NCI-H446 treated with DMSO at 0.1 percent for 48 hours (cell line): ENCODE results near the gene AFAP1L1.

ENCODE experiments used
- DNase-seq: peaks from one replicate; lab custom pipeline; 2025; lab: John Stamatoyannopoulos, UW

AFAP1L1 gene

DNA sequence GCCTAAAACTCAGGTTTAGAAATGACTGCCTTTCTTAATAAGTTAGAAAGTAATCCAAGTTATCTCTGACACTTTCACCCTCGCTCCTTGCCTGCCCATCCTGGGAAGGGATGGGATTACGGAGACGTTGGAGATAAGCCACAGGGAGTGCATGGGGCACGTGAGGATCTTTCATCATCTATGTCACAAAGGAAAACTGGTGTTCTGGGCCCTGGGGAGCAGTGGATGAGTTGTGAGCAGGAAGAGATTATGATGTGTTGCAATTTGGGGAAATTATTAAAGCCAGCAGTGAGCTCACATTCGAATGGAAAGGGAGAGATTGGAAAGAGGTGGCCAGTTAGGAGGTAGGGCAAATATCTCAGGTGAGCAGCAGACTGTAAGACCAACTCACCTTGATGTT is 12.8 kb downstream of the AFAP1L1 start:
- DNase-seq, result no peak

DNA sequence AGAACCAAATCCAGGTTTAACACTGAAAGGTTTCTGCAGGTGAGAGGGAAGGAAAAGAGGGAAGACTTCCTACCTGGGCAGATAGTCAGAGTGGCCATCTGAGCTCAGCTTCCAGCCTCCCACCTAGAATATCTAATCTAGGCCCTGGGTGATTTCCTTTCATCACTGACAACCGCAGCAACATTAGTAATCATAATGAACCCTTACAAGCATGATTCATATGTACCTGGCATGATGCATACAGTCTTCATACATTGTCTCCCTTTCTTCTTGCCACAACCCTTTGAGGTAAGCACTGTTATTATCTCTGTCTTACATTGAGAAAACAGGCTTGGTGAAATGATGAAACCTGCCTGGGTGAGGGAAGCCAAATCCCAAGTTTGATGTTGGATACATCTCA is 13.5 kb downstream of the AFAP1L1 start:
- DNase-seq, result no peak

DNA sequence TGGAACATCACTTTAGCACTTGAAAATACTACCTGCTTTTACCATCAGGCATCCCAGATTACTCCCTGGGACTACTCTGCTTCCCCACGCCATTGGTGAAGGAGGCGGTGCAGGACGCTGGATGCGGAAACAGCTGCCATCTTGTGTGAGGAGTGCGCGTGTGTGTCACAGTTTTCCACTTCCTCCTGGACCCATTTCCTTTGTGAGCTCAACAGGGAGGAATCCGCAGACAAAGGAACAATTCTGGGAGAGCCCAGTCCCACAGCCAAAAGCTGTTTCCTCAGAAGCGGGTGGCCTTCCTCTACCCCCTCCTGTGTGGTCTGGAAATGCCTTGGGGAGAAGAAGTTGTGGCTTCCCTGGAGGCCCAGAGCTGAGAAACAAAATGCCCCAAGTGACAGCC is 16.8 kb downstream of the AFAP1L1 start:
- no peak for DNase-seq

DNA sequence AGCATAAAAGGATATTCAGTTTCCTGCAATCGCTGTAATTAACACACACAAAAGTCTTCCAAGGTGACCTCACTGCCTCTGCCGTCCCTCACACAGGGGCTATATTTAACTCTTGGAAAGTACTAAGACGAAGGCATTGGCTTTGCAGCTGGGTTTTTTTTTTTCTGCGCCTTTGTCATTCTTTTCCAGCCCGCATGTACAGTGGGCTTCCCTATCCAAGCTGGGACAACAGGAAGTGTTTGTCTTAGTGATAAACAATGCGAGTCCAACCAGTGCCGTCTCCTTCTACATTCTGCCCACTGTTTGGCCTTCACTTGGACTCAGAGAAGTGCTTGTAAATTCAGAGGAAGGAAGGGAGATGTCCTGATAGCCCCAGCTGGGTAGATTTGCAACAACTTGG is 17.6 kb downstream of the AFAP1L1 start:
- no peak for DNase-seq

DNA sequence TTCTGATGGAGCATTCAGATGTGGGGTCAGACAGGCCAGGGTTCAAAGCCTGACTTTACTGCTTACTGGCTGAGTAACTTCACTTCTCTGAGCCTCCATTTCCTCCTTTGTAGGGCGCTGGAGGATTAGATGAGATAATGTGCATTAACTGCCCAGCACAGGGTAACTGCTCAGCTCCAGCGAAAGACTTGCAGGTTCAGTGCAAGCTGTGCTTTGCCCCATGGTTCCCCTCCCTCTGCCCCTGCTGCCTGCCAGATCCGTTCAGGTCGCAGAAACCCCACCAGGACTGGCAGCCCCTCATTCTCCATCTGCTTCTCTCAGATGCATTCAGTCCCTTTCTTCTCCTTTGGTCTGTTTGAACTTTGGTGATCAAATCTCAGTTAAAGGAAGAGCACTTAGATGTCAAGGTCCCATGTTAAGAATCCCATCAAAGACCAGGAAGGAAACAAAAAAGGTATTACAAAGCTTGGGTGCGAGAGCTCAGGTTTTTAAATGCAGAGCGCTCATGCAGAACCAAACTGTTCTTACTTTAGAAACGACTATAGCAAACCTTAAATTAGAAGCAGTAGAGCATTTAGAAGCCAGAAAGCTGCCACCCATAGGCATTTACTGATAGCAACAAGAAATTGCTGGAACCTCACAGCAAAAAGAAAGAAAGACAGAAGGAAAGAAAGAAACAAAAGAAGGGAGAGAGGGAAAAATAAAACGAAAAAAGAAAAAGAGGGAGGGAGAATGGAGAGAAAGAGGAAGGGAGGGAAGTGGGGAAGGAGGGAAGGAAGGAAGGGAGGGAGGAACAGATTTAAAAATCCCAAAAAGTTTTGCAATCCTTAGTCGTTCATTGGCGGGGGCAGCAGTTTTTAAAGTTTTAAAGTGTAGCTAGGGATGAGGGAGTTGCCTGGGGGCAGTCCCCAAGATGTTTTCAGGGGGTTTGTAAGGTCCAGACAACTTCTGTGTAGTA is 23.5 kb downstream of the AFAP1L1 start:
- no peak for DNase-seq

DNA sequence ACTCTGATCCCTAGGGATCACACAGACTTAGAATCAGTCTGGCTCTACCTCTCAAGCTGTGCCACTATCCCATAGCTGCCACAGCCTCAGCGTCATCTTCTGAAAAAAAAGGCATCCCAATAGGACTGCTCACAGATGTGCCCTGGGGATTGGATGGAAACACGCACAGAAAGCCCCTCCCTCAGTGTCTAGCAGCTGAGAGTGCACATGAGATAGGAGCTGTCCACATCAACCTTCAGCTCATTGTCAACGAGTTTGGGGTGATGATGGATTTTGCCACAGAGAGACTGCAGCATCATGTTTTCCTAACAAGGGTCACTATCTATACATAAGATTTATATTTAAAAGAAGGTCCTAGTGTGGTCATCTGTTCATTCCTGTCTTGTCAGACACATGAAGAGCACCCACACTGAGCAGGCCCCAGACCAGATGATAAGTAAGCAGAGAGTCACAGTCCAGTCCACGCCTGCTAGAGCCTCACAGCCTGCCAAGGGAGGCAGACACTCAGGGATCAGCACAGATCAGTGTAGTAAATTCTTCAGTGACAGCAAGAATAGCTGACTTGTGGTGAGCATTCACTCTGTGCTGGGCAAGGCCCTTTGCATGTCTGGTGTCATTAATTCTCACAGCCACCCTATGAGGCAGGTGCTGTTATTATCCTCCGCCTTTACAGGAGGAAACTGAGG is 25.8 kb downstream of the AFAP1L1 start:
- DNase-seq, result no peak

DNA sequence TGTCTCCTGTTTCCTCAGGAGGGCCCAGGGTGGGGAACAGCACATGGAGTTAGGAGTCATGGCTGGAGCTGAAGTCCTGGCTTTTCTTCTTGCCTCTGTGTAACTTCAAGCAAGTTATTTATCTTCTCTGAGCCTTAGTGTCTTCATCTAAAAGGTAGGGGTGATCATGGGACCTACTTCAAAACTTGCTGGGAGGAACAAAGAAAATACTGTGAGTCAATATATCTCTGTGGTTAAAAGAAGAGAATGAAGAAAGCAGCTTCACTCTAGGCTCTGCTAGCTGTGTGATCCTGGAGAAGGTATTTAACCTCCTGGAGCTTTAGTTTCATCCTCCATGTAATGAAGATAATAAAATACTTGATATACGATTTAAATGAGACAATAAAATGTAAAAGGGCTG is 26.5 kb downstream of the AFAP1L1 start:
- no peak for DNase-seq

DNA sequence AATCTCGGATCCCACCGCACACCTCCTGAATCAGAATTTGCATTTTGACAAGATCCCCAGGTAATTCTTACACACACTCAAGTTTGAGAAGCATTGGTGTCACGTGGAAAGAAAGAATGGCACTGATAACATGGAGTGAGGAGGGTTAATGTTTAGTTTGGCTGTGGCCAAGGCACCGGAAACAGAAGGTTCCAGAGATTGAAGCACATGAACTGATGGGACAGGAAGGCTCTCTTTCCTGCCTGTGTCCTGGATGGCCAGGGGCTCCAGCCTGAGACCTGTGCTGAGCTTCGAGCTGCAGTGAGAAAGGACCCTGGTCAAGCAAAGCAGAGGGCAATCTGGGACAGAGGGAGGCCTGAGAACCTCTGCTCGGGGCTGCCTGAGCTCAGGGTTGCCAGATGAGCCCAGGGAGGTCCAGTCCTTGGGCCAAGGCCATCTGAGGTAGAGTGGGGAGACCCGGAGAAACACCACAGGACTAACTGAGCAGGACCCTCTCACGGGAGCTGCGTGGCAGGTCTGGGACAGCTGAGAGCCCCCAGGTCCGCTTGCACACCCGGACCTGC is 27.3 kb downstream of the AFAP1L1 start:
- DNase-seq, result no peak

DNA sequence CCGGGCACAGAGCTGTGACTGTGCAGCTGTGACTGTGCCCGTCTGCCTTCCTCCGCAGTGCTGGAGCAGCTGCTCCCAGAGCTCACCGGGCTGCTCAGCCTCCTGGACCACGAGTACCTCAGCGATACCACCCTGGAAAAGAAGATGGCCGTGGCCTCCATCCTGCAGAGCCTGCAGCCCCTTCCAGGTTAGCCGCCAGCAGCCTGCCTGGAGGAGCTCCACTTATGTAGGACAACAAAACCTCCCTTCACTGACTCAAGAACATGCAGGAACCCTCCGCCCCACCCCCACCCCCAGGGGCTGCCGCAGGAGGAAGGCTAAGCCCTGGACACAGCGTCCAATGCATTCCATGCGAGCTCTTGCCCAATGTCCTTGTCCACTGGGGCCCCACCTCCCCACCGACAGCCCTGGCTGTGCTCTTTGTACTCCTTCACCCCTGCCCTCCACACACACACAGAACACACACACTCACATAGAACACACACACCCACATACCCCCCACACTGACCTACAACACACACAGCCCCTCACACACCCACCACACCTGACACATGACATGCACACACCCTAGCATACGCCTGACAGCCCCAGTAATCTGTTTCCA is 27.9 kb downstream of the AFAP1L1 start:
- DNase-seq, result no peak

DNA sequence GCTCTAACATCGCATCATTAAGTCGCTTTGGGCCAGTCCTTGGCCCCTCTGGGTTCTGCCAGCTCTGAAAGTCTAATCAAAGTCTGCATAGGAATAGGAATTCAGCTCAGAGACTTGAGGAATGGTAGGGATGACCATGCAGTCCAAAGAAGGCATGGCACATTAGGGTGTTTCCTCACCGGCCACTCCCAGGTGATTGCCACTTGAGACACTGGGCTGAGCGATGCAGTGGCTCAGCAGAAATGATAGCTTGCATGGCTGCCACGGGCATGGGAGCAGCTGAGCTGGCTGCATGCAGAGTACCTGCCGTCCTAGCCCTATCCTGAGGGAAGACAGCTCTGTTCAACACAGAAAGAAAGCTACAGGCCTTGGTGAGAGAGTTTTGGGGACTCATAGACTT is 28.8 kb downstream of the AFAP1L1 start:
- no peak for DNase-seq

DNA sequence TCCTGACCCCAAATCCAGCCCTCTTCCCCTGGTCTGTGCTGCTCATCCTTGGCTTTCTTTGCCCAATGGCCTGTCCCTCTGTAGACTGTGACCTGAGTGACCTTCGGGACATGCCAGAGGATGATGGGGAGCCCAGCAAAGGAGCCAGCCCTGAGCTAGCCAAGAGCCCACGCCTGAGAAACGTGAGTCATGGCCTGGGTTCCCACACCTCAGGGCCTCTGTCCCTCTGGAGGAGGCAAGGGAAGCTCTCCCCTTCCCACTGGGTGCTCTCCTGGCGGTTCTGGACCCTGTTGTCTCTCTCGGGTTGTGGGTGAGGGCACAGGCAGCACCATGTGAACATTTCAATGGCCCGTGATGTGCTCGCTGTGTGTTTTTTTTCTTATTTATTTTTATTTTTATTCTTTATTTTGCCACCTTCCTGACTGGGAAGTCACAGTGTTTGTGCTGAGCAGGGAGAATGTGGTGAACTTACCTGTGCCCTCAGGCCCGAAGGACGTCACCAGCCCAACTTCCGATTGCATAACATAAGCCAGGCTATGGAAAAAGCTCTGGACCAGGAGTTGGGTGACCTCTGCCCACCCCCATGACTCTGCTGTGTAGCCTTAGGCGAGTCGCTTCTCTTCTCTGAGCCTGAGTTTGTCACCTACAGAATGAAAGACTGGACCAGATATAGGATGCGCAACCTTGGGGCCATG is 29.5 kb downstream of the AFAP1L1 start:
- no peak for DNase-seq

DNA sequence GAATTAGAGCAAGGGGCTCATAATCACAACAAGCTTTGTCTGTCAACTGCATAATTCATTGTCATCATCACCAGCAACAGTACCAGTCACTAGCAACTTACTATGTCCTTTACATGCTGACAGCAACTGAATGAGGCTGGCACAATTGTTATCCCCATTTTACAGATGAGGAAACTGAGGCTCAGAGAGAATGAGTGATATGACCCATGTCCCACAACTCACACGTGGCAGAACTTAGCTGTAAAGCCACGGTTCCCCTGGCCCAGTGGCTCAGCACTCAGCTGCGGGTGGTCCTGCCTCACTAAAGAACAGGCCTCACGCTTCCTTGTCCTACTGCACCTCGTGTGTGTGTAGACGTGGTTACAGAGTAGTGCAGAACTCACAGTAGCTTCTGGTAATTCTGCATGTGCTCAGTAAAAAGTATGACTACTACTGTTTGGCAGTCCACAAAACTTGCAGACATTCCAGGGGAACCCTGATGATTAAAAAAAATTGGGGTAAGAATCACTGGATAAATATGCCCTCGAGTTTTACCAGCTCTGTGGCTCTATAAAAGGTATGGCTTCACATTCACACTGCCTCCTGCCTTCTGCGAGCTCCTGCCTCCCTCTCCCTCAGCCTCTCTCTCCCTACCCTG is 30.2 kb downstream of the AFAP1L1 start:
- no peak for DNase-seq

DNA sequence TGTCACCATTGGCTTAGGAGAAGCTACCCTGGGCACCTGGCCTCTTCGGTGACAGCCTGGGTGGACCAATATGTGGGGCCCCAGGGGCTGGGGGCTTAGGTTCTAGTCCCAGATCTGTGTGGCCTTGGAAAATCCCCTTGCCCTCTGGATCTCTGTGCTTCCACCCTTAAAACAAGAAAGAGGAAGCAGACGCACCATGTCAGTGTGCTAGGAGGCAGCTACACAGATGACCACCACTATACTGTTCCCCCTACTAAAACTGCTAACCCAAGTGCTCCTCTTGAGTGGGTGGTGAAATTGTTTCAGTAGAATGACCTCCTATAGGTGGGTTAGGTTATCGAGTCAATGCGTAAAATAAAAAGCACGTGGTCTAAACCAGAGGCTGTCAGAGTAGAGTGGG is 31.0 kb downstream of the AFAP1L1 start:
- no peak for DNase-seq

DNA sequence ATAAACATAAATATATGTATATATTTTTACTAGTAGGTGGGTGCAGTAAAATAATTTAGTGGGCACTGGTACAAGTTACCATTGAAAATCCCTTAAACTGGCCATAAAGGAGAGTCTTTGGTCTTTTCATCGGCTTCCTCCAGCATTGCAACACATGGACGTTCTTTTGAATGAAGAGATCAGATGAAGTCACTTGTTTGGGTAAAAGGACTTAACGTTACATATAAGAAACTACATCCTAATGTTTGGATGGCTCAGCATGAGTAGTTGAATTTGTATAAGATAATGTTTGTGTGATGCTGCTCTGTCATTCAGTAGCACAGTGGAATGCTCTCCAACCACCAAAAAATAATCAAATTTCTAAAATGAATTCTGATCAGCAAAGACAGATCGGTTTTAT is 31.6 kb downstream of the AFAP1L1 start:
- no peak for DNase-seq

DNA sequence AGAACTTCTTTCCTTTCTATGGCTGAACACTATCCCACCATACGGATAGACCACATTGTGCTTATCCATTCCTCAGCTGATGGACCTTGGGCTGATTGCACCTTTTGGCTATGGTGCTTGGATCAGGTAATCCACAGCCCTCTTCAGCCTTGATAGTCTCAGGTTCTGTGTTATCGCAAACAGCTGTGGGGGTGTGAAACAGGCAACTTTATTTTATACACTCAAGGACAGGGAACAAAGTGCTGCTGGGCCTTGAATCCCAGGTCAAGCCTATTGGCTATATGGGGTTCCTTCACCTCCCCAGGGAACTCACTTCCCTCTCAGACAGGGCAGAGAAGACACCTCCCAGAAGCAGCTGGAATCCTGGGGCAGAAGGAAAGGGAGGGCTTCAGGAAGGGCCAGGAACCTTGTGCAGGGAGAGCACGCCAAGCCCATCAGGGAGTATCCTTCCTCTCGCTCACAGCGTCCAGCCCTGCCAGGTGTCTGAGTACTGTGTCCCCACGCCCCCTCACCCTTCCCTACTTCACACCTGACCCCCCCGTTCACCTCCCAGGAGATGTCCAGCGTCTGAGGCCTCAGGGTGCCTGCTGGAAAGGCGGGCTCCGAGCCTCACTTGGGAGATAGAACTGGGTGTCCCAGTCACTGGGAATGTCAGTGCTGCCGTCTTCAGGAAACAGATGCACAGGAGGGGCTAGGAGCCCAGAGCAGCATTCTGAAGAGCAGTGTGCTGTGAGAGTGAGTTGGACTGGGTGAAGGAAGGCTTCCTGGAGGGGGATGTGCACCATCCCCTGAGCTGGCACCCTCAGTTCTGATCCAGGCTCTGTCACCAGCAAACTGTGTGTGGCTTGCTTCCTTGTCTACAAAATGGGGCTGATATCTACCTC is 32.8 kb downstream of the AFAP1L1 start:
- DNase-seq, result no peak

DNA sequence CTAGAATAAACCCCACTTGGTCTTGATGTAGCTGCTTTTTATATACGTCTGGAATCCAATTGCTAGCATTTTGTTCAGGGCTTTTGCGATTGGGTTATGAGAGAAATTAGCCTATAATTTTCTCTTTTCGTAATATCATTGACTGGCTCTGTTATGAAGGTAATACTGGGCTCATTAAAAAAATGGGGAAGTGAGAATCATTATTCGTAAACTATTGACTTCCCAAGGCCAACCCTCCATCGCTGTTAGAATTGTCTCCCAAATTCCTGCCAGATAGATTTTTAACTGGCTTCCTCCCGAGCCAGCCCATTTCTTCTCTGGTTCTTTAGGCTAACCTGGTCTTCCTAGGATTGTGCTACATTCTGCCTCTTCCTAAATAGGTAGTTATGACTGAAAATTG is 37.7 kb downstream of the AFAP1L1 start:
- DNase-seq, result no peak

DNA sequence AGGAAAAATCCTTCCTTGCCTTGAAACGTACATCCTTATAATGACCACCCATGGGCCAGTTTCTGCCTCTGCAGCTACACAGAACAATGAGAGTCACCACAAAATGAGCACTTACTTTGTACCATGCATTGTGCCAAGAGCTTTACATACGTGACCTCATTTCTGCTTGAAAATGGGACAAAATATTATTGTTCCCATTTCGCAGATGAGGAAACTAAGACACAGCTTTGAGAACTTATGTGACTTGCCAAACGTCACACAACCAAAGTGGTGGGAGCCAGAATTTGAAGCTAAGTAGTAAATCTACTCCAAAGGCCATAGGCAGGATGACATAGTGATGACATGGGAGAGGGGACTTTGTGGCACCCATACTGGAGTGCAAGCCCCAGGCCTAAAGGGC is 38.8 kb downstream of the AFAP1L1 start:
- no peak for DNase-seq

DNA sequence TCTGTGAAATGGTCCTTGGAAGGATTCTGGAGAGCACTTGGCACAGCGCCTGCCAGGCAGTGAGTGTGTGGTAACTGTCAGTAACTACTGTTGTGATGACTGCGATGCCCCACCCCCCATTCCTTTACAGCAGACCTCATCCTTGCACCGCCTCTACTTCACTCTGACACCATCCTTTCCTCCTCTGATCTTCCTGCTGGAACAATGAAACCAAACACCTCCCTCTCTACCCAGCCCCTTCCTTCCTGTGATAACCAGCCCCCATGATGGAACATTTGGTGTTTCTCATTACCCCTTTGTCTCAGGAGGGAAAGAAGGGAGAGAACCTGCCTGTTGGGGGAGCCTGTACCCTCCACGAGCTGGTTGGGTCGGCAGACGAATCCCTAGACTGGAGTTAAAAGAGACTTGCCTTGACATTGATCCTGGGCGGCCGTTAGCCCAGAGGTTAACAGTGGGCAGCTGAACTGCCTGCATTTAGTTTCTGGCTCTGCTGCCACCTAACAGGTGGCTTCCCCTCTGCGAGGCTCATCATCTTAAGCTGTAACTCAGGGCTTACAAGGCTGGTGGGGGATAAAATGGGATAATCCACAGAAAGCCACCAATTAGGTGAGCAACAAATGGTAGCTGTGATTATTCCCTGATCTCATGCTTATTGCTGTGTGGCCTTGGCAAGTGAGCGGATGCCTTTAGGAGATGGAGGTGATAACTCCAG is 39.4 kb downstream of the AFAP1L1 start:
- DNase-seq, result no peak

DNA sequence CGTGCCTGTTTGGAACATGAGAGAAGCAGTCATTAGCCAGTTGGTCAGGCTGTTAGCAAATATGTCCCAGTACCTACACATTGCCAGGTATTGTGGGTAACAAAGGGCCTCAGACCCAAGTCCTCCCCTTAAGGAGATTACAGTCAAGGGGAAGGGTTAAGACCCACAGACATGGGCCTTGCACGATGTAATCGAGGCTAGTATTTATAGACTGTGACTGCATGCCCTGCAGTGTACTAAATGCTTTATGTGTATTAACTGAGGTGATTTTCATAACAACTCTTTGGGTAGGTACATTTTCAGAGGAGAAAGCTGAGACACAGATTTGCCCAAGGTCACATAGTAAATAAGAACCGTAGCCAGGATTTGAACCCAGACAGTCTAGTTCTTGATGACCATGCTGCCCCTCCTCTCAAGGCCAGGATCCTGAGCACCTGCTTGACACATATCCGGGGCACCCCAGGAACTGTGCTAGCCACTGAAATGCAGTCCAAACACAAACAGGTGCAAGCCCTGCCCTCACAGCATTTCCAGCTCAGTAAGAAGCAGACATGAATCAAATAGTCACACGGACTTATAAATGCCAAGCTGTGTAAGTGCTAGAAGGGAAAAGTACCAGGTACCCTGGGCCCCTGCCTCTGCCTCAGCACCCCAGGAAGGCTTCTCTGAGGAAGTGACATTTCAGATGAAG is 41.6 kb downstream of the AFAP1L1 start:
- no peak for DNase-seq
